Endothelial cell of umbilical vein (primary cell): ENCODE results near the gene THBD. TPM values are rescaled to one million over a fixed set of nuclear protein-coding genes. Genes with fewer than 3 reads are reported as not detected.

Experiments
- BruUV-seq: library from RNA; stranded (reverse); fragments of 400-500 nt; replicated peaks from 2 replicates; lab custom pipeline; 2021; lab: Mats Ljungman, UMichigan
- CTCF ChIA-PET: fragments of 300-600, 350-600 bp; sonication (Branson Sonifier 250); formaldehyde crosslinking; loops from one replicate; lab custom pipeline; 2021; ENCODE audit warnings: antibody characterized with exemption, inconsistent platforms; lab: Charles Lee
- POLR2A ChIA-PET: fragments of 300-600, 350-600 bp; sonication (Branson Sonifier 250); formaldehyde crosslinking; loops from one replicate; lab custom pipeline; 2021; ENCODE audit warnings: antibody characterized with exemption, inconsistent platforms; lab: Charles Lee
- DNase-seq: peaks from one replicate; pipeline ENCODE4 v3.0.0-alpha.2; 2011; ENCODE audit warnings: low read depth, low spot score
- FAIRE-seq: peaks from 2 replicates; lab custom pipeline; 2011; peaks lifted over from hg19 to GRCh38; lab: Jason Lieb, UNC
- H2AFZ ChIP-seq: 2 replicates; pipeline ENCODE4 v1.6.0; 2012; ENCODE audit warnings: low read depth, low read length, control low read depth, inconsistent platforms
- H3K27ac ChIP-seq: 2 replicates; pipeline ENCODE4 v1.5.1; 2011; ENCODE audit warnings: low read depth, mild to moderate bottlenecking, control low read depth, low read length, moderate library complexity; ENCODE audit not compliant: insufficient read depth
- H3K27me3 ChIP-seq, 2 experiments: 2 replicates each; pipeline versions ENCODE4 v1.6.0 to v1.6.1; 2011; ENCODE audit warnings: low read length in 2 of 2, mixed read lengths in 1 of 2; ENCODE audit not compliant: control insufficient read depth in 2 of 2, insufficient read depth in 2 of 2
- H3K36me3 ChIP-seq, 2 experiments: 2 replicates in 1 of 2; 3 replicates in 1 of 2; pipeline ENCODE4 v1.5.1; 2011; ENCODE audit warnings: low read length in 2 of 2, mild to moderate bottlenecking in 1 of 2, moderate library complexity in 1 of 2; ENCODE audit not compliant: control insufficient read depth in 2 of 2, insufficient read depth in 2 of 2; ENCODE audit errors: extremely low read depth in 1 of 2
- H3K4me1 ChIP-seq: 3 replicates; pipeline ENCODE4 v1.5.1; 2011; ENCODE audit warnings: mild to moderate bottlenecking, low read length; ENCODE audit not compliant: control insufficient read depth, insufficient read depth; ENCODE audit errors: extremely low read depth
- H3K4me2 ChIP-seq: 2 replicates; pipeline ENCODE4 v1.6.1; 2011; ENCODE audit warnings: low read length, control low read depth, mixed read lengths; ENCODE audit not compliant: insufficient read depth
- H3K4me3 ChIP-seq, 3 experiments: fragments of 200-600 bp in 1 of 3; sonication (generic), shearing (Covaris generic) in 1 of 3; replicated peaks in 1 of 3; 2 replicates each; pipeline ENCODE4 v1.5.1; 2011 to 2016; ENCODE audit warnings: control low read depth in 3 of 3, low read length in 3 of 3, mild to moderate bottlenecking in 2 of 3, inconsistent platforms in 1 of 3, low read depth in 1 of 3, moderate library complexity in 1 of 3; ENCODE audit not compliant: insufficient read depth in 1 of 3
- H3K79me2 ChIP-seq: 2 replicates; pipeline ENCODE4 v1.6.0; 2012; ENCODE audit warnings: low read length, inconsistent platforms; ENCODE audit not compliant: control insufficient read depth, insufficient read depth
- H3K9ac ChIP-seq: replicated peaks from 2 replicates; pipeline ENCODE3; 2011; ENCODE audit warnings: low read length, control low read depth; ENCODE audit not compliant: insufficient read depth; ENCODE audit errors: extremely low read depth
- H3K9me1 ChIP-seq: replicated peaks from 3 replicates; pipeline ENCODE4 v1.6.0; 2011; ENCODE audit warnings: mild to moderate bottlenecking, low read length; ENCODE audit not compliant: control insufficient read depth, insufficient read depth; ENCODE audit errors: extremely low read depth
- H3K9me3 ChIP-seq: replicated peaks from 2 replicates; pipeline ENCODE4 v1.5.1; 2012; ENCODE audit warnings: low read length, inconsistent platforms; ENCODE audit not compliant: control insufficient read depth, insufficient read depth
- H4K20me1 ChIP-seq: replicated peaks from 2 replicates; pipeline ENCODE3; 2011; ENCODE audit warnings: mild to moderate bottlenecking, low read length; ENCODE audit not compliant: control insufficient read depth, insufficient read depth; ENCODE audit errors: extremely low read depth
- EZH2 ChIP-seq: IDR thresholded peaks from 2 replicates; pipeline ENCODE4 v1.6.1; 2012; ENCODE audit warnings: borderline replicate concordance, low read depth, mild to moderate bottlenecking, moderate library complexity, low read length, inconsistent platforms; ENCODE audit not compliant: severe bottlenecking
- FOS ChIP-seq: IDR thresholded peaks from 2 replicates; pipeline ENCODE4 v1.6.1; 2011; ENCODE audit warnings: mild to moderate bottlenecking, low read length, moderate library complexity, borderline replicate concordance; ENCODE audit not compliant: insufficient read depth
- GATA2 ChIP-seq: IDR thresholded peaks from 2 replicates; pipeline ENCODE4 v1.7.0; 2011; ENCODE audit warnings: low read depth, mild to moderate bottlenecking, moderate library complexity, mixed read lengths, low read length; ENCODE audit not compliant: insufficient read length, insufficient read depth
- JUN ChIP-seq: IDR thresholded peaks from 2 replicates; pipeline ENCODE4 v1.6.1; 2011; ENCODE audit warnings: borderline replicate concordance, low read depth; ENCODE audit not compliant: insufficient read length, insufficient read depth
- MYC ChIP-seq: IDR thresholded peaks from one replicate; pipeline ENCODE4 v1.6.1; 2011; ENCODE audit warnings: mild to moderate bottlenecking, low read depth, low read length
- POLR2A ChIP-seq: IDR thresholded peaks from 2 replicates; pipeline ENCODE4 v1.6.1; 2012; ENCODE audit warnings: low read depth, mild to moderate bottlenecking, control low read depth, low read length
- POLR2AphosphoS5 ChIP-seq: IDR thresholded peaks from 2 replicates; pipeline ENCODE4 v1.6.1; 2012; ENCODE audit warnings: low read depth, mild to moderate bottlenecking, control low read depth, low read length, moderate library complexity; ENCODE audit not compliant: insufficient read depth
- dilution Hi-C: fragments of 300-500 bp; cut with MboI; formaldehyde crosslinking; loops from one replicate; pipeline ENCODE4 v1.15.0; 2019; ENCODE audit warnings: low sequenced_read_pairs; ENCODE audit not compliant: extremely low pct_ligation_motif_present
- intact Hi-C: fragments of 100-400 bp; cut with micrococcal nuclease; formaldehyde crosslinking; loops from one replicate; pipeline ENCODE4 v1.10.0; 2022
- polyA plus RNA-seq, 4 experiments: library from polyadenylated mRNA; depleted of rRNA in 3 of 4; stranded (reverse) in 3 of 4; unstranded in 1 of 4; fragments of >200 nt; gene quantifications; 2 replicates each; pipeline versions ENCODE4 v1.2.1 to v1.2.3, GENCODE V29; 2011 to 2012; ENCODE audit warnings: missing spikeins in 1 of 4
- total RNA-seq: library from RNA; stranded (reverse); gene quantifications from 2 replicates; pipeline ENCODE4 v1.2.3, GENCODE V29; 2021
- TF ChIP-seq, protein P1 (sequence below), 2 donors: IDR thresholded peaks; 1 replicate in 1 of 2; 2 replicates in 1 of 2; pipeline ENCODE4 v1.5.1; 2011; ENCODE audit warnings: low read length in 2 of 2, mild to moderate bottlenecking in 2 of 2, moderate library complexity in 2 of 2, control low read depth in 1 of 2, inconsistent platforms in 1 of 2, low read depth in 1 of 2; ENCODE audit not compliant: insufficient read depth in 1 of 2; ENCODE audit errors: extremely low read depth in 1 of 2
- TF ChIP-seq, protein P2 (sequence below): IDR thresholded peaks from 2 replicates; pipeline ENCODE4 v1.6.1; 2011; ENCODE audit not compliant: insufficient read depth, insufficient read length

Gene THBD
- total and polyA plus RNA-seq, 2 donors (not counting 3 experiments of a cell fraction or from before 2014, with no cell fraction given): 17.1 to 28.0 TPM

DNA sequence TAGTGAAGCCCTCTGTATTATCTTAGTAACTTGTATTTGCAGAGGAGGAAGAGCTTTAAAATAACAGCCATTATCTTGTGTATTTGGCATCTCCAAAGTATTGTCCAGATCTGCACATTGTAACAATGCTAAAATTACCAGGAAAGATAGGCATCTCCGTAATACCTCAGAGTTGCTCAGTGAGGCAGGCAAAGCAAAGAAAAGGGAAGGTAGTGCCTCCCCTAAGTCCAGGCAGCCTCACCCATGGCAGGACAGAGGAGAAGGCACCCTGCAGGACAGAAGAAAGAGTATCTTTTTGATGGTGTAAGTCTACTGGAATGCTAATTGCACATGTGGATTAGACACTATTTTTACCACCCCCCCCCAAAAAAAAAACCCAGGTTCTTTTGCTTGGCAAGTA lies 27.9 kb downstream of the THBD start:
- dilution Hi-C loops: no loop called here
- DNase-seq (no peak), FAIRE-seq (no peak)
- Histone ChIP-seq H3K4me2 (no peak overlapping the region), H3K4me3 (no peak overlapping the region), H4K20me1 (no peaks in the 10 kb centered on the region), H3K9me1 (no peaks in the 10 kb centered on the region), H3K9ac (no peak overlapping the region), H3K9me3 (no peaks in the 10 kb centered on the region), H3K27ac (no peak overlapping the region), H3K4me1 (no peaks in the 10 kb centered on the region), H3K36me3 (no peaks in the 10 kb centered on the region), H2AFZ (no peak overlapping the region), H3K27me3 (no peaks in the 10 kb centered on the region), H3K79me2 (no peaks in the 10 kb centered on the region)
- ChIA-PET CTCF (interaction anchor here (1.0 to 1.4 kb wide), 2 partner anchors 180 to 319 kb away, joined by 3 to 8 read pairs; no protein-coding TSS in a partner anchor), POLR2A (no interaction called here)
- TF ChIP-seq GATA2 (no peak), POLR2AphosphoS5 (no peak), FOS (no peak), EZH2 (no peak), POLR2A (no peak), JUN (no peak), MYC (no peak)
- TF ChIP-seq, protein P1, sequence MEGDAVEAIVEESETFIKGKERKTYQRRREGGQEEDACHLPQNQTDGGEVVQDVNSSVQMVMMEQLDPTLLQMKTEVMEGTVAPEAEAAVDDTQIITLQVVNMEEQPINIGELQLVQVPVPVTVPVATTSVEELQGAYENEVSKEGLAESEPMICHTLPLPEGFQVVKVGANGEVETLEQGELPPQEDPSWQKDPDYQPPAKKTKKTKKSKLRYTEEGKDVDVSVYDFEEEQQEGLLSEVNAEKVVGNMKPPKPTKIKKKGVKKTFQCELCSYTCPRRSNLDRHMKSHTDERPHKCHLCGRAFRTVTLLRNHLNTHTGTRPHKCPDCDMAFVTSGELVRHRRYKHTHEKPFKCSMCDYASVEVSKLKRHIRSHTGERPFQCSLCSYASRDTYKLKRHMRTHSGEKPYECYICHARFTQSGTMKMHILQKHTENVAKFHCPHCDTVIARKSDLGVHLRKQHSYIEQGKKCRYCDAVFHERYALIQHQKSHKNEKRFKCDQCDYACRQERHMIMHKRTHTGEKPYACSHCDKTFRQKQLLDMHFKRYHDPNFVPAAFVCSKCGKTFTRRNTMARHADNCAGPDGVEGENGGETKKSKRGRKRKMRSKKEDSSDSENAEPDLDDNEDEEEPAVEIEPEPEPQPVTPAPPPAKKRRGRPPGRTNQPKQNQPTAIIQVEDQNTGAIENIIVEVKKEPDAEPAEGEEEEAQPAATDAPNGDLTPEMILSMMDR (IDR thresholded peaks at IDR 0.05; ENCODE audit: extremely low read depth in 1 of 2, insufficient read depth in 1 of 2, low read depth in 1 of 2, low read length in 2 of 2): no peak
- TF ChIP-seq, protein P2, sequence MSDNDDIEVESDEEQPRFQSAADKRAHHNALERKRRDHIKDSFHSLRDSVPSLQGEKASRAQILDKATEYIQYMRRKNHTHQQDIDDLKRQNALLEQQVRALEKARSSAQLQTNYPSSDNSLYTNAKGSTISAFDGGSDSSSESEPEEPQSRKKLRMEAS: no peak
- intact Hi-C loops: no loop called here
- no TSS peak for BruUV-seq
